ENCODE results near the gene STAT6.

DNA sequence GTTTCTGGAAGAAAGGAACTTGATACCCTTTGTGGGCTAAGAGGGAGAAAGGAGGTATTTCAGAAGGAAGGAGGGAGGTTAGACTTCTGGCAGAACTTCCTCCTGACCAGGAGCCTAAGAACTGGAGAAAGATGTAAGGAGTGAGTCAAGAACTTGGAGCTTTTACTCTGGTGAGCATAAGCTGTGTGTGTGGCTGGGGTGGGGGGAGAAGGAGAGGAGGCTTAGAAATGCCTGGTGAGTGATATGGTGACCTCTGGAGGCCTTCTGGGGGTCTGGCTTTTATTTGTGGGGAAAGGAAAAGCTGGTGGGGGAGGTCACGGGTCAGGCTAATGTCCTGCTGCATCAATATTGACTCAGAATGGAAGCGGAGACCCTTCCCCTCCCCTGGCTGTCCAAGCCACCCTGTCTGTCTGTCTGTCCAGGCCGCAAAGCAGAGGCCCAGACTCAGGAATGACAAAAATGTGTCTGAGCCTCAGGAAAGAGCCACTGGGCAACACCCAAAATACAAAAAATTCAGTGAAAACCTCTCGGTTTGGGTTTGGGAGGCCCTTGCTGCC is 21.9 kb upstream of the STAT6 start:
- TF ChIP-seq, protein P1, sequence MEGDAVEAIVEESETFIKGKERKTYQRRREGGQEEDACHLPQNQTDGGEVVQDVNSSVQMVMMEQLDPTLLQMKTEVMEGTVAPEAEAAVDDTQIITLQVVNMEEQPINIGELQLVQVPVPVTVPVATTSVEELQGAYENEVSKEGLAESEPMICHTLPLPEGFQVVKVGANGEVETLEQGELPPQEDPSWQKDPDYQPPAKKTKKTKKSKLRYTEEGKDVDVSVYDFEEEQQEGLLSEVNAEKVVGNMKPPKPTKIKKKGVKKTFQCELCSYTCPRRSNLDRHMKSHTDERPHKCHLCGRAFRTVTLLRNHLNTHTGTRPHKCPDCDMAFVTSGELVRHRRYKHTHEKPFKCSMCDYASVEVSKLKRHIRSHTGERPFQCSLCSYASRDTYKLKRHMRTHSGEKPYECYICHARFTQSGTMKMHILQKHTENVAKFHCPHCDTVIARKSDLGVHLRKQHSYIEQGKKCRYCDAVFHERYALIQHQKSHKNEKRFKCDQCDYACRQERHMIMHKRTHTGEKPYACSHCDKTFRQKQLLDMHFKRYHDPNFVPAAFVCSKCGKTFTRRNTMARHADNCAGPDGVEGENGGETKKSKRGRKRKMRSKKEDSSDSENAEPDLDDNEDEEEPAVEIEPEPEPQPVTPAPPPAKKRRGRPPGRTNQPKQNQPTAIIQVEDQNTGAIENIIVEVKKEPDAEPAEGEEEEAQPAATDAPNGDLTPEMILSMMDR (IDR thresholded peaks at IDR 0.05; ENCODE audit: low read depth, low read length, poor library complexity, severe bottlenecking): no peak
- TF ChIP-seq EZH2phosphoT487 (IDR thresholded peaks at IDR 0.05; ENCODE audit: borderline replicate concordance, low read length): no peak

Data from DOHH2 (cell line).